ENCODE results near the gene PKDREJ. TPM values are rescaled to one million over a fixed set of nuclear protein-coding genes. Genes with fewer than 3 reads are reported as not detected.

Gene PKDREJ
- total and polyA plus RNA-seq, 2 experiments from 2014 or later: not detected

DNA sequence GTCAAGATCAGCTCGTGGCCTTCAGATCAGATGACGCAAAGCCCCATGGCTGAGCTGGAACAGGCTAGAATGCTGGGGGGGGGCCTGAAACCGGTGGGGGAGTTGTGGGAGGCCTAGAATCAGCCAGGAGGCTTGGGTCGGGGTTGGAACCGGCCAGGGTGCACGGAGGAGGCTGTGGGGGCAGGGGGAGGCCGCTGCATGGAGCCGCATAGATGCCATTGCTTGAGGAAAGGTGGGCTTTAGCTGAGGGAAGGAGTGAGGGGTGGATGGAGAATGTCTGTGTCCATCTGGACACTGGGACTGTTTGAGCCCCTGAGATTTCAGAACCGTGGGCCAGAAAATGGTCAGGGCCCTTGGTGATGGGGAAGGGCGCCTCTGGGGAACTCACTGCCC is 38.2 kb downstream of the PKDREJ start (continued):
- TF ChIP-seq, protein P1, sequence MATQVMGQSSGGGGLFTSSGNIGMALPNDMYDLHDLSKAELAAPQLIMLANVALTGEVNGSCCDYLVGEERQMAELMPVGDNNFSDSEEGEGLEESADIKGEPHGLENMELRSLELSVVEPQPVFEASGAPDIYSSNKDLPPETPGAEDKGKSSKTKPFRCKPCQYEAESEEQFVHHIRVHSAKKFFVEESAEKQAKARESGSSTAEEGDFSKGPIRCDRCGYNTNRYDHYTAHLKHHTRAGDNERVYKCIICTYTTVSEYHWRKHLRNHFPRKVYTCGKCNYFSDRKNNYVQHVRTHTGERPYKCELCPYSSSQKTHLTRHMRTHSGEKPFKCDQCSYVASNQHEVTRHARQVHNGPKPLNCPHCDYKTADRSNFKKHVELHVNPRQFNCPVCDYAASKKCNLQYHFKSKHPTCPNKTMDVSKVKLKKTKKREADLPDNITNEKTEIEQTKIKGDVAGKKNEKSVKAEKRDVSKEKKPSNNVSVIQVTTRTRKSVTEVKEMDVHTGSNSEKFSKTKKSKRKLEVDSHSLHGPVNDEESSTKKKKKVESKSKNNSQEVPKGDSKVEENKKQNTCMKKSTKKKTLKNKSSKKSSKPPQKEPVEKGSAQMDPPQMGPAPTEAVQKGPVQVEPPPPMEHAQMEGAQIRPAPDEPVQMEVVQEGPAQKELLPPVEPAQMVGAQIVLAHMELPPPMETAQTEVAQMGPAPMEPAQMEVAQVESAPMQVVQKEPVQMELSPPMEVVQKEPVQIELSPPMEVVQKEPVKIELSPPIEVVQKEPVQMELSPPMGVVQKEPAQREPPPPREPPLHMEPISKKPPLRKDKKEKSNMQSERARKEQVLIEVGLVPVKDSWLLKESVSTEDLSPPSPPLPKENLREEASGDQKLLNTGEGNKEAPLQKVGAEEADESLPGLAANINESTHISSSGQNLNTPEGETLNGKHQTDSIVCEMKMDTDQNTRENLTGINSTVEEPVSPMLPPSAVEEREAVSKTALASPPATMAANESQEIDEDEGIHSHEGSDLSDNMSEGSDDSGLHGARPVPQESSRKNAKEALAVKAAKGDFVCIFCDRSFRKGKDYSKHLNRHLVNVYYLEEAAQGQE (IDR thresholded peaks at IDR 0.05; ENCODE audit: unreplicated experiment): no peak
- no peak for TF ChIP-seq POLR2AphosphoS5 (IDR thresholded peaks at IDR 0.05; ENCODE audit: low read depth)
- no peak for TF ChIP-seq EZH2 (IDR thresholded peaks at IDR 0.05; ENCODE audit: low read depth, unreplicated experiment)
- no peak for TF ChIP-seq CREB1 (CRISPR knock-in tag; IDR thresholded peaks at IDR 0.05; ENCODE audit: low read depth)
- no peak for TF ChIP-seq JUNB (IDR thresholded peaks at IDR 0.05; ENCODE audit: unreplicated experiment)
- TF ChIP-seq NANOG (IDR thresholded peaks at IDR 0.05; ENCODE audit: borderline replicate concordance): no peak

DNA sequence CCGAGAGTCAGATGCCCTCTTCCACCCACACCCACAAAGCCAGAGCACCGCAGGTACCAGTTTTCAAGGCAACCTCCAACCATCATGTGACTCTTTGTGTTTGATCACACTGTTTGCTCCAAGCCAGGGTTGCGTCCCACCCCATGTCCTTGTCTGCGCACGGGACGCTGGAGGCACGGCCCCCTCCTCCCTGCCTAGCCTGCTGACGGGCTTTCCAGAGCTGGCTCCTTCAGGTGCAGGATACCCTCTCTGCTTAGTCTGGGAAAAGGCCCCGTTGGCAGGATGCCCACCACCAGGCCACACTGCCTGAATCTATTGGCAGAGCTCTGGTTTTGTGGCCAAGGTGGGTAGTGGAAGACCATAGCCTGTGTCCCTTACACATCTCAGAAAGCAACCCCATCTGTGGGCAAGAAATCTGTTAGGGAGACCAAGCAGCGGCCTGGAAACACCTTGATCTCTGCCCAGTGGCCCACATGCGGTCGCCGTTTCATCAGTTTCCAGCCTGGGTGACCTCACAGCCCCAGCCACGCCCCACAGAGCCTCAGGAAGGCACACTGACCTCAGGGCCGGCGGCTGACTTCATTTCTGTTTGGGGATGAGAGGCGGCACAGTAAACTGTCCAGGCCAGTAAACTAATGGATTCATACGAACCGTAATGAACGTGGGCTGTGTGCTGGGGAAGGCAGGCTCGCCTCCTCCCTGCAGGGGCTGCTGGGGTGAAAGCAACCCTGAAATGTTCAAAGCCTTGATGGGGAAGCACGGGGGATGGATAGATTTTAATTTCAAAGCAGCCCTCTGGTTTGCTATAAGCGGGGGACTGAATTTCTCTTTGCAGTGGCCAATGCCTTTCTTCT is 38.9 kb downstream of the PKDREJ start:
- no peak overlapping the region for H3K4me3 ChIP-seq
- Mint-ChIP-seq H3K4me1 (peaks cover 10% of the 10 kb centered on the region), H3K27me3 (ENCODE audit: insufficient read depth, low read depth, poor library complexity) (peaks cover 10% of the 10 kb centered on the region), H3K4me3 (no peak overlapping the region), H3K36me3 (ENCODE audit: low read depth) (no peaks in the 10 kb centered on the region), H3K9me3 (no peaks in the 10 kb centered on the region; the same call in 2 of the 3 replicates), H3K27ac (peak overlapping the region; percentile 42; the same call in 1 of the 2 replicates)
- H3F3A ChIP-seq (replicated peaks; ENCODE audit: low read depth): peaks cover 10% of the 10 kb centered on the region; the same call in 1 of the 2 replicates
- H3K36me3 ChIP-seq (ENCODE audit: insufficient read depth): no peaks in the 10 kb centered on the region
- no peaks in the 10 kb centered on the region for H3K79me2 ChIP-seq (replicated peaks; ENCODE audit: insufficient read depth)
- no peak for TF ChIP-seq POLR2AphosphoS5 (IDR thresholded peaks at IDR 0.05; ENCODE audit: low read depth)
- no peaks in the 10 kb centered on the region for H3K4me1 ChIP-seq (ENCODE audit: insufficient read depth)
- ATAC-seq (no peak; the same call in 2 of the 3 replicates), DNase-seq (ENCODE audit: low spot score) (no peak)
- peak overlapping the region; percentile 47; the same call in 1 of the 2 replicates for H2AFZ ChIP-seq
- no peak overlapping the region for H3K4me2 ChIP-seq
- no peaks in the 10 kb centered on the region for H3K27me3 ChIP-seq (ENCODE audit: insufficient read depth)
- no peak overlapping the region for H3K27ac ChIP-seq (ENCODE audit: low read depth)
- no peaks in the 10 kb centered on the region for H3K9me2 ChIP-seq (ENCODE audit: insufficient read depth)
- no peaks in the 10 kb centered on the region for H4K20me1 ChIP-seq (replicated peaks; ENCODE audit: insufficient read depth)

GRCh38 chr22:46220921-46221320 is 42.2 kb downstream of the PKDREJ start:
- Mint-ChIP-seq H3K27ac (no peak overlapping the region), H3K36me3 (ENCODE audit: low read depth) (no peaks in the 10 kb centered on the region; the same call in 2 of the 3 replicates), H3K4me3 (no peak overlapping the region), H3K4me1 (peaks cover 10% of the 10 kb centered on the region), H3K9me3 (no peaks in the 10 kb centered on the region; the same call in 2 of the 3 replicates), H3K27me3 (ENCODE audit: insufficient read depth, low read depth, poor library complexity) (peaks cover 10% of the 10 kb centered on the region)
- Histone ChIP-seq H3K4me2 (no peak overlapping the region), H3F3A (replicated peaks; ENCODE audit: low read depth) (peaks cover 6% of the 10 kb centered on the region; the same call in 1 of the 2 replicates), H3K36me3 (ENCODE audit: insufficient read depth) (no peaks in the 10 kb centered on the region), H3K27me3 (ENCODE audit: insufficient read depth) (no peaks in the 10 kb centered on the region), H2AFZ (no peak overlapping the region), H3K79me2 (replicated peaks; ENCODE audit: insufficient read depth) (no peaks in the 10 kb centered on the region), H3K9me2 (ENCODE audit: insufficient read depth) (no peaks in the 10 kb centered on the region), H3K4me3 (no peak overlapping the region), H4K20me1 (replicated peaks; ENCODE audit: insufficient read depth) (no peaks in the 10 kb centered on the region), H3K27ac (ENCODE audit: low read depth) (no peak overlapping the region), H3K4me1 (ENCODE audit: insufficient read depth) (no peaks in the 10 kb centered on the region)
- DNase-seq (ENCODE audit: low spot score) (no peak), ATAC-seq (no peak)
- TF ChIP-seq, protein P2, sequence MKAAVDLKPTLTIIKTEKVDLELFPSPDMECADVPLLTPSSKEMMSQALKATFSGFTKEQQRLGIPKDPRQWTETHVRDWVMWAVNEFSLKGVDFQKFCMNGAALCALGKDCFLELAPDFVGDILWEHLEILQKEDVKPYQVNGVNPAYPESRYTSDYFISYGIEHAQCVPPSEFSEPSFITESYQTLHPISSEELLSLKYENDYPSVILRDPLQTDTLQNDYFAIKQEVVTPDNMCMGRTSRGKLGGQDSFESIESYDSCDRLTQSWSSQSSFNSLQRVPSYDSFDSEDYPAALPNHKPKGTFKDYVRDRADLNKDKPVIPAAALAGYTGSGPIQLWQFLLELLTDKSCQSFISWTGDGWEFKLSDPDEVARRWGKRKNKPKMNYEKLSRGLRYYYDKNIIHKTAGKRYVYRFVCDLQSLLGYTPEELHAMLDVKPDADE (IDR thresholded peaks at IDR 0.05): no peak
- TF ChIP-seq EZH2phosphoT487 (IDR thresholded peaks at IDR 0.05; ENCODE audit: unreplicated experiment) (no peak), POLR2AphosphoS5 (IDR thresholded peaks at IDR 0.05; ENCODE audit: low read depth) (no peak)

Measured in GM23338 (cell line).